ENCODE results near the gene DPY19L1.
"Not testable (repeated sequence)": the region's sequence is repeated elsewhere in the genome, so short reads cannot be mapped to it uniquely, and the experiment has no call there.

The DPY19L1 gene

GRCh38 chr7:34920470-34920869 lies 116.8 kb downstream of the DPY19L1 start:
- not testable (repeated sequence) for H3K4me1 ChIP-seq (ENCODE audit: control insufficient read depth, low read depth, low read length); H3K36me3 ChIP-seq (ENCODE audit: control insufficient read depth, insufficient read depth, low read length); H3K27ac ChIP-seq (ENCODE audit: low read depth, low read length); DNase-seq; H2BK15ac ChIP-seq (replicated peaks; ENCODE audit: low read depth); H2BK120ac ChIP-seq (ENCODE audit: low read depth, low read length); H3K27me3 ChIP-seq (ENCODE audit: insufficient read depth, low read length, poor library complexity); H4K5ac ChIP-seq (ENCODE audit: low read length); H3K9ac ChIP-seq (ENCODE audit: low read length); H3K79me1 ChIP-seq (ENCODE audit: low read length); H2BK5ac ChIP-seq (ENCODE audit: low read length); H3K4me3 ChIP-seq (ENCODE audit: low read length); H3K4me2 ChIP-seq (ENCODE audit: low read length); H3K79me2 ChIP-seq (ENCODE audit: control insufficient read depth, insufficient read depth, low read length); H3K4ac ChIP-seq (ENCODE audit: low read depth, low read length); H3K18ac ChIP-seq (ENCODE audit: low read length); H3K56ac ChIP-seq (ENCODE audit: low read length); H3K23ac ChIP-seq (ENCODE audit: low read length); H2AK5ac ChIP-seq (ENCODE audit: low read length); H4K8ac ChIP-seq (ENCODE audit: low read depth, low read length)
- no CpG with 5 or more reads among the region's 4 CpGs for WGBS (ENCODE audit: extremely low coverage, insufficient coverage, low lambda C conversion rate)

- not testable (repeated sequence) for H4K8ac ChIP-seq (ENCODE audit: low read depth, low read length); H3K36me3 ChIP-seq (ENCODE audit: control insufficient read depth, insufficient read depth, low read length); H3K27me3 ChIP-seq (ENCODE audit: insufficient read depth, low read length, poor library complexity); H3K4me3 ChIP-seq (ENCODE audit: low read length); H3K56ac ChIP-seq (ENCODE audit: low read length); H3K4ac ChIP-seq (ENCODE audit: low read depth, low read length); H3K4me2 ChIP-seq (ENCODE audit: low read length); H2AK5ac ChIP-seq (ENCODE audit: low read length); H3K18ac ChIP-seq (ENCODE audit: low read length); H3K79me1 ChIP-seq (ENCODE audit: low read length); H3K27ac ChIP-seq (ENCODE audit: low read depth, low read length); H3K9ac ChIP-seq (ENCODE audit: low read length); H3K23ac ChIP-seq (ENCODE audit: low read length); H4K5ac ChIP-seq (ENCODE audit: low read length); DNase-seq; H2BK120ac ChIP-seq (ENCODE audit: low read depth, low read length); H3K79me2 ChIP-seq (ENCODE audit: control insufficient read depth, insufficient read depth, low read length); H2BK5ac ChIP-seq (ENCODE audit: low read length); H3K4me1 ChIP-seq (ENCODE audit: control insufficient read depth, low read depth, low read length); H2BK15ac ChIP-seq (replicated peaks; ENCODE audit: low read depth)
- no CpG with 5 or more reads among the region's 2 CpGs for WGBS (ENCODE audit: extremely low coverage, insufficient coverage, low lambda C conversion rate)
Observed at GRCh38 chr7:34919038-34919437, 118.2 kb downstream of the DPY19L1 start.

GRCh38 chr7:34918198-34918861 lies 119.0 kb downstream of the DPY19L1 start:
- H4K5ac ChIP-seq (ENCODE audit: low read length); H3K79me2 ChIP-seq (ENCODE audit: control insufficient read depth, insufficient read depth, low read length); H3K4ac ChIP-seq (ENCODE audit: low read depth, low read length); H4K8ac ChIP-seq (ENCODE audit: low read depth, low read length); H3K4me1 ChIP-seq (ENCODE audit: control insufficient read depth, low read depth, low read length); H2BK15ac ChIP-seq (replicated peaks; ENCODE audit: low read depth); H3K4me3 ChIP-seq (ENCODE audit: low read length); H3K56ac ChIP-seq (ENCODE audit: low read length); H3K9ac ChIP-seq (ENCODE audit: low read length); H3K36me3 ChIP-seq (ENCODE audit: control insufficient read depth, insufficient read depth, low read length); H3K23ac ChIP-seq (ENCODE audit: low read length); H3K27me3 ChIP-seq (ENCODE audit: insufficient read depth, low read length, poor library complexity); H3K18ac ChIP-seq (ENCODE audit: low read length); H3K4me2 ChIP-seq (ENCODE audit: low read length); H3K79me1 ChIP-seq (ENCODE audit: low read length); H3K27ac ChIP-seq (ENCODE audit: low read depth, low read length); H2BK5ac ChIP-seq (ENCODE audit: low read length); DNase-seq; H2AK5ac ChIP-seq (ENCODE audit: low read length); H2BK120ac ChIP-seq (ENCODE audit: low read depth, low read length): not testable (repeated sequence)
- WGBS (ENCODE audit: extremely low coverage, insufficient coverage, low lambda C conversion rate) = no CpG with 5 or more reads among the region's 6 CpGs

- no CpG with 5 or more reads among the region's 4 CpGs for WGBS (ENCODE audit: extremely low coverage, insufficient coverage, low lambda C conversion rate)
Observed at GRCh38 chr7:34917515-34917914, 119.8 kb downstream of the DPY19L1 start.

GRCh38 chr7:34916267-34916666 lies 121.0 kb downstream of the DPY19L1 start:
- no peak overlapping the region for H3K27ac ChIP-seq (ENCODE audit: low read depth, low read length)
- no peak overlapping the region for H3K4ac ChIP-seq (ENCODE audit: low read depth, low read length)
- H4K8ac ChIP-seq (ENCODE audit: low read depth, low read length) = no peak overlapping the region
- WGBS (ENCODE audit: extremely low coverage, insufficient coverage, low lambda C conversion rate) = no CpG with 5 or more reads among the region's 2 CpGs
- H3K23ac ChIP-seq (ENCODE audit: low read length) = no peak overlapping the region
- H3K4me3 ChIP-seq (ENCODE audit: low read length) = no peak overlapping the region
- no peak overlapping the region for H3K18ac ChIP-seq (ENCODE audit: low read length)
- H3K79me2 ChIP-seq (ENCODE audit: control insufficient read depth, insufficient read depth, low read length) = no peaks in the 10 kb centered on the region
- no peak overlapping the region for H2AK5ac ChIP-seq (ENCODE audit: low read length)
- H3K27me3 ChIP-seq (ENCODE audit: insufficient read depth, low read length, poor library complexity) = no peaks in the 10 kb centered on the region
- DNase-seq = no peak
- H2BK5ac ChIP-seq (ENCODE audit: low read length) = no peak overlapping the region
- H4K5ac ChIP-seq (ENCODE audit: low read length) = no peak overlapping the region
- no peak overlapping the region for H3K56ac ChIP-seq (ENCODE audit: low read length)
- no peak overlapping the region for H2BK15ac ChIP-seq (replicated peaks; ENCODE audit: low read depth)
- no peaks in the 10 kb centered on the region for H3K4me1 ChIP-seq (ENCODE audit: control insufficient read depth, low read depth, low read length)
- no peak overlapping the region for H3K4me2 ChIP-seq (ENCODE audit: low read length)
- H3K36me3 ChIP-seq (ENCODE audit: control insufficient read depth, insufficient read depth, low read length) = no peaks in the 10 kb centered on the region
- no peak overlapping the region for H2BK120ac ChIP-seq (ENCODE audit: low read depth, low read length)
- no peaks in the 10 kb centered on the region for H3K79me1 ChIP-seq (ENCODE audit: low read length)
- no peak overlapping the region for H3K9ac ChIP-seq (ENCODE audit: low read length)

More at GRCh38 chr7:34917515-34917914, 119.8 kb downstream of the DPY19L1 start:
- H3K23ac ChIP-seq (ENCODE audit: low read length); H2AK5ac ChIP-seq (ENCODE audit: low read length); H3K79me2 ChIP-seq (ENCODE audit: control insufficient read depth, insufficient read depth, low read length); H3K27me3 ChIP-seq (ENCODE audit: insufficient read depth, low read length, poor library complexity); H3K18ac ChIP-seq (ENCODE audit: low read length); H3K36me3 ChIP-seq (ENCODE audit: control insufficient read depth, insufficient read depth, low read length); H3K79me1 ChIP-seq (ENCODE audit: low read length); DNase-seq; H4K8ac ChIP-seq (ENCODE audit: low read depth, low read length); H2BK15ac ChIP-seq (replicated peaks; ENCODE audit: low read depth); H2BK120ac ChIP-seq (ENCODE audit: low read depth, low read length); H3K56ac ChIP-seq (ENCODE audit: low read length); H4K5ac ChIP-seq (ENCODE audit: low read length); H3K4me1 ChIP-seq (ENCODE audit: control insufficient read depth, low read depth, low read length); H2BK5ac ChIP-seq (ENCODE audit: low read length); H3K4me3 ChIP-seq (ENCODE audit: low read length); H3K9ac ChIP-seq (ENCODE audit: low read length); H3K27ac ChIP-seq (ENCODE audit: low read depth, low read length); H3K4ac ChIP-seq (ENCODE audit: low read depth, low read length); H3K4me2 ChIP-seq (ENCODE audit: low read length): not testable (repeated sequence)

- H3K36me3 ChIP-seq (ENCODE audit: control insufficient read depth, insufficient read depth, low read length) = no peaks in the 10 kb centered on the region
- no peak overlapping the region for H3K4me2 ChIP-seq (ENCODE audit: low read length)
- H3K27me3 ChIP-seq (ENCODE audit: insufficient read depth, low read length, poor library complexity) = no peaks in the 10 kb centered on the region
- no peak overlapping the region for H3K9ac ChIP-seq (ENCODE audit: low read length)
- H3K27ac ChIP-seq (ENCODE audit: low read depth, low read length) = no peak overlapping the region
- no peak overlapping the region for H3K56ac ChIP-seq (ENCODE audit: low read length)
- no peak for DNase-seq
- H3K4me1 ChIP-seq (ENCODE audit: control insufficient read depth, low read depth, low read length) = no peaks in the 10 kb centered on the region
- H3K79me2 ChIP-seq (ENCODE audit: control insufficient read depth, insufficient read depth, low read length) = no peaks in the 10 kb centered on the region
- H3K4ac ChIP-seq (ENCODE audit: low read depth, low read length) = no peak overlapping the region
- WGBS (ENCODE audit: extremely low coverage, insufficient coverage, low lambda C conversion rate) = no CpG with 5 or more reads among the region's 2 CpGs
- H2AK5ac ChIP-seq (ENCODE audit: low read length) = no peak overlapping the region
- no peak overlapping the region for H3K23ac ChIP-seq (ENCODE audit: low read length)
- no peak overlapping the region for H4K5ac ChIP-seq (ENCODE audit: low read length)
- H2BK5ac ChIP-seq (ENCODE audit: low read length) = no peak overlapping the region
- H2BK120ac ChIP-seq (ENCODE audit: low read depth, low read length) = no peak overlapping the region
- no peak overlapping the region for H3K18ac ChIP-seq (ENCODE audit: low read length)
- H4K8ac ChIP-seq (ENCODE audit: low read depth, low read length) = no peak overlapping the region
- H3K79me1 ChIP-seq (ENCODE audit: low read length) = no peaks in the 10 kb centered on the region
- H3K4me3 ChIP-seq (ENCODE audit: low read length) = no peak overlapping the region
- H2BK15ac ChIP-seq (replicated peaks; ENCODE audit: low read depth) = no peak overlapping the region
Observed at GRCh38 chr7:34912236-34912635, 125.0 kb downstream of the DPY19L1 start.

Measured in mesendoderm (in vitro differentiated cells).